ENCODE results near the gene TAC4.

The TAC4 gene

DNA sequence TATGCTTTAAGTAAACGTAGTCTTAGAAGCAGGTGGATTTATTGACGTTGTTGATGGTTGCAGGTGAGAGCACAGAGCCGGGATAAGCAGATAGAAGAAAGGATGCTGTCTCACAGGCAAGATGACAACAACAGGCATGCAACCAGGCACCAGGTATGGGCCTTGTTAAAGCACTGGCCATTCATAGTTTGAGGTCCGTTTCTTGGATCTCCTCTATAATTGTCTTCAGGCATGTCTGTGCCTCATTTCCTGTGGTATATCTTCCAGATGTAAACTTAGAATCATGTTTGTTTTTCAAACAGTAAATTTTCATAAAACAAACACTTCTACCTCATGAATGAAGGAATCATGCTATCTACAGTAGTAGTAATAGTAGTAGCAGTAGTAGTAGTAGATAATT is 38.8 kb downstream of the TAC4 start:
- DNase-seq (ENCODE audit: low read depth), result no peak

DNA sequence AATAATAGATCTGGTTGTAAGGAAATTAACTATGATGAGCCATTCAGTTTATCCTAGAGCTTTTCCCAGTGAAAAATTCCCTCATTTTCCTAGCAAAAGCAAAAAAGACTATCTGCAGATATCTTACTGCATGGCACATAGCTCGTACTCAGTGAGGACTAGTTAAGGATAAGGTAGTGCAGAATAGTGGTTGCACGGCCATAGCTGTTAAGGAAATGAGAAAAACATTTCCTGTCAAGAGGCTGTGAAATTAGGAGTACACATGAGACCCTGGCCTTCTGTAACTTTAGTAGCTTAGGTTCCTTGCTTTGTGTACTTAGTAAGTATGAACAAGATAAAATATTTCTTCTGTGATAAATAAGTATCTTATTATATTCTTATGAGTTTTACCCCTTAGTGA is 49.1 kb downstream of the TAC4 start:
- no peak for DNase-seq (ENCODE audit: low read depth)

DNA sequence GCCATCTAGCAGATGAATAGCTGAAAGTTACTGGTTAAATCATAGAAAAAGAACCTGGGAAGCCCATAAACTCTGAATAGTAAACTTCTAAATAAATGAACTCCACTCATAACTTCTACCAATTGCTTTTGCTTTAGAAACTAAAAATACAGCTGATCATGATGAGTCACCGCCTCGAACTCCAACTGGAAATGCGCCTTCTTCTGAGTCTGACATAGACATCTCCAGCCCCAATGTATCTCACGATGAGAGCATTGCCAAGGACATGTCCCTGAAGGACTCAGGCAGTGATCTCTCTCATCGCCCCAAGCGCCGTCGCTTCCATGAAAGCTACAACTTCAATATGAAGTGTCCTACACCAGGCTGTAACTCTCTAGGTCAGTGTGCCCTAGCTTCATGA is 49.7 kb downstream of the TAC4 start:
- no peak for DNase-seq (ENCODE audit: low read depth)

DNA sequence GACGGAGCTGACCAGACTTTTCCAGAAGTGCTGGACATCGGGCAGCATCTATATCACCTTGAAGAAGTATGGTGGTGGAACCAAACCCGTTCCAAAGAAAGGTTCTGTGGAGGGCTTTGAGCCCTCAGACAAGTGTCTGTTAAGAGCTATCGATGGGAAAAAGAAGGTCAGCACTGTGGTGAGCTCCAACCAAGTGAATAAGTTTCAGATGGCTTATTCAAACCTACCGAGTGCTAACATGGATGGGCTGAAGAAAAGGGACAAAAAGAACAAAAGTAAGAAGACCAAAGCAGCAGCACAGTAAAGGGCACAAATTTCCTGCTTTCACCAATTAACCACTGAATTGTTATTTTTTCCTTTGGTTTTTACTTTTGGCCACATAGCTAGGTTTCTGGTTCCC is 52.5 kb downstream of the TAC4 start:
- DNase-seq (ENCODE audit: low read depth), result no peak

DNA sequence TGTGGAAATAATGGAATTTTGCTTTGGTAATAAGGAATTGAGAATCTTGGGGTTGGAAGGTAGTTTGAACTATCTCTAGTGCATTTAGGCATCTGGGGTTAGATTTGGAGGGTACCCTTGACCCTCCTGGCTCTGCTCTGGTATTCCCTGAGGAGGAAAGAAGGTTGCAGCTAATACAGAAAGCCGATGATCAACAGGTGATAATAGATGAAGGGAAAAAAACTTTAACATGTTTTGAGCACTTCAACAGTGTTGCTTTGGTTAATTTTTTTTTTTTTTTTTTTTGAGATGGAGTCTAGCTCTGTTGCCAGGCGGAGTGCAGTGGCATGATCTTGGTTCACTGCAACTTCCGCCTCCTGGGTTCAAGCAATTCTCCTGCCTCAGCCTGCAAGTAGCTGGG is 54.6 kb downstream of the TAC4 start:
- DNase-seq (ENCODE audit: low read depth), result no peak

DNA sequence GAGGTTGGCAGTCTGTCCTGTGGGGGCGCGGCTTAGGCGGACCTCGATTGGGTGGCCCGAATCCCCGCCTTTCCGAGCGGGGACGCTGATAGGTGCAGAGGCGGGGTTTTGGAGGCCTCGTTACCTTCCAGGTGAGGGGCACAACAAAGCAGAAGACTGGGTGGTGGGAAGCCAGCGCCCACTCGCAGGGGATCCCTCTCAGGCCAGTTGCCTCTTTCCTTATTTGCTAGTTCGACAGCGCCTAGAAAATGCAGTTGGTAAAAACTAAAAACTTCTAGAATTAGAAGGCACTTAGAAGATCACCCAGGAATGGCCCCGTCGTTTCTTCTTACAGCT is 58.7 kb downstream of the TAC4 start:
- no peak for DNase-seq (ENCODE audit: low read depth)

DNA sequence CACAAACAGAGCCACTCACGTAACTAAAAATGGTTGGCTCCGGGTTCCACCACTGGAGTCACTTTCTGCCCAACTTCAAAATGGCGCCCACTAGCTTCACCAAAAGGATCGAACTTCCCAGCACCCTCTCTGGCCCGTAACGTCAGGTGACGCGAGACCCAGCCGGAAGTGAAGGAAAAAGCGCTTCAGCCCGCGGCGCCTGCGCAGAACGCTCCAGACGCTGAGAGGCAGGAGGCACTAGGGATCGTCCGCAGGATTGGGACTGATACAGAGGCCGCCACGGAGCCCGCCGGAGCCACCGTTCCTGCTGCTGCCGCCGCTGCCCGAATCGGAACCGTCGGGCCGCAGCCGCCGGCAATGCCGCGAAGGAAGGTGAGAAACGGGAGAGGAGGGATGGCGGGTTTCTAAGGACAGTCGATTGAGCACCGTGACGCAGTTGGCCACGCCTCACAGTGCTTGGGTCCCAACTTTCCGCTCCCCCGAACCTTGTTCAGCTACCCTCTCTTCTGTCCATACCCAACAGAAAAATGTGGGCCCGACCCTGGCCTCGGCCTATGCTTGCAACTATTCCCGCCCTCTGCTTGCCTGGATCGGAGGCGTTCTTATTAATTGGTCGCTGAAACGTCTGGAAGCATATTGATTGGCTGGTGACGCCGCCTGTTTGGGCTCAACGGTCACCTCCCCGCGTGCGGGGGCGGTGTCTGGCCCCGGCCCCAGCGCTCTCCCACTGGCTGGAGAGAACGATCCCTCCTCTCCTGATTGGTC is 59.2 kb downstream of the TAC4 start, which contains the start of gene KAT7:
KAT7 (plus strand) TSS at position 204 of the 765 bp plus-strand sequence; CDS start at position 358, 154 bp downstream.
- DNase-seq (ENCODE audit: low read depth), result peak; percentile 98
